Sigmoid colon (tissue), 7 donors: ENCODE data around the gene SRM. TPM values are rescaled to one million over a fixed set of nuclear protein-coding genes. Genes with fewer than 3 reads are reported as not detected.

ENCODE experiments used
- DNase-seq: peaks from one replicate; pipeline ENCODE4 v3.0.0-alpha.2; 2019
- H3K27ac ChIP-seq, 4 donors: fragments of 200-600 bp; sonication (generic); one replicate each; pipeline ENCODE4 v1.5.1; 2016 to 2019; ENCODE audit warnings: mild to moderate bottlenecking in 1 of 4
- H3K27me3 ChIP-seq, 3 donors: fragments of 200-600 bp; sonication (generic); one replicate each; pipeline ENCODE4 v1.5.1; 2019; ENCODE audit warnings: mild to moderate bottlenecking in 1 of 3
- H3K36me3 ChIP-seq, 4 donors: fragments of 200-600 bp; sonication (generic); one replicate each; pipeline ENCODE4 v1.5.1; 2016 to 2019
- H3K4me1 ChIP-seq, 4 donors: fragments of 200-600 bp; sonication (generic); one replicate each; pipeline ENCODE4 v1.5.1; 2017 to 2019
- H3K4me3 ChIP-seq, 4 donors: fragments of 200-600 bp; sonication (generic); one replicate each; pipeline ENCODE4 v1.5.1; 2017 to 2019; ENCODE audit warnings: mild to moderate bottlenecking in 2 of 4, moderate library complexity in 1 of 4
- H3K9me3 ChIP-seq, 4 donors: fragments of 200-600 bp in 3 of 4; sonication (generic) in 3 of 4; one replicate each; pipeline versions ENCODE4 v1.5.1 to v1.6.1; 2013 to 2019
- CTCF ChIP-seq, 4 experiments: fragments of 450-650 bp in 3 of 4; fragments of 200-600 bp in 1 of 4; IDR thresholded peaks; one replicate each; pipeline ENCODE4 v1.5.1; 2016 to 2019; ENCODE audit warnings: antibody characterized with exemption in 4 of 4, mild to moderate bottlenecking in 3 of 4, moderate library complexity in 2 of 4
- EP300 ChIP-seq, 4 donors: sonication (generic); formaldehyde crosslinking; IDR thresholded peaks; one replicate each; pipeline ENCODE4 v1.6.1; 2017; ENCODE audit warnings: antibody characterized with exemption in 4 of 4
- POLR2A ChIP-seq, 2 donors: fragments of 450-650 bp; IDR thresholded peaks; one replicate each; pipeline ENCODE4 v1.6.1; 2016; ENCODE audit warnings: antibody characterized with exemption in 2 of 2, mild to moderate bottlenecking in 2 of 2, moderate library complexity in 2 of 2
- POLR2AphosphoS5 ChIP-seq, 4 donors: sonication (generic); formaldehyde crosslinking; IDR thresholded peaks; one replicate each; pipeline ENCODE4 v1.6.1; 2017; ENCODE audit warnings: antibody characterized with exemption in 4 of 4
- WGBS, 2 donors: extraction: QIAGEN DNeasy Blood & Tissue Kit; methylation state at CpG; one replicate each; pipeline ENCODE4 v1.1.7; 2013; 5-methylcytosine and 5-hydroxymethylcytosine counted together
- intact Hi-C: fragments of 100-400 bp; cut with DNase I; formaldehyde crosslinking; loops from one replicate; pipeline ENCODE4 v1.15.1; 2023
- polyA plus RNA-seq, 3 donors: library from polyadenylated mRNA; stranded (reverse); fragments of 200-250 nt; gene quantifications; one replicate each; pipeline ENCODE4 v1.2.3, GENCODE V29; 2013
- total RNA-seq, 4 donors: library from RNA; depleted of rRNA; stranded (reverse); fragments of >200 nt; gene quantifications; one replicate each; pipeline ENCODE4 v1.1.0, GENCODE V29; 2016
- donor health status: healthy with polysubstance abuse.
- donor health status: Bipolar disorder and iron deficiency.
- donor health status: healthy.

The SRM gene
- total and polyA plus RNA-seq, 7 donors, result 17.8 to 77.1 (median 28.5) TPM

DNA sequence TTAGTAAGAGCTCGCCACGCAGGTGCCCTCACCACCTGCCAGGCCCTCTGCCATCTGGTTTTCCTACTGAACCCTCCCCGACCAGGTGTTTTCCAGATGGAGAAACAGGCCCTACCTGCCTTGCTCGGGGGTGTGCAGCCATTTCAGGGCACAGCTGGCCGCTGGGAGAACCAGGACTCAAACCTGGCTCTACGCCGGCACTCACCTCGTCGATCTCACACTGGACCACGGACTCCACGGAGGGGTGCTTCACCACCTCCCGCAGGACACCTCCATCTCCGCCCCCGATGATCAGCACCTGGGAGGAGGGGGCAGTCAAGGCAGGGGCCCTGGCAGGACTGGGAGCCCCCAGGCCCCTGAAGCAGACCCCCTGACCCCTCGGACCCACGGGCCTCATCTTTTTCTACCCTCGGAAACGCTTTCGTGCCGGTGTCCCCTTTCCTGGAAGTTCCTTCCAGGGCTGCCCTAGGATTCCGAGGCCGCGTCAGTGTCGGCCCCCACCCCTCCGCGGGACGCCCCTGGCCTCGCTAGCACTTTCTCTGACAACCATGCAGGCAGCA, 1.1 kb downstream of the SRM start:
- no peaks in the 10 kb centered on the region for H3K9me3 ChIP-seq
- intact Hi-C loops, result no loop called here
- peaks cover 0 to 27% (median 26%) of the 10 kb centered on the region in 4 donors for H3K4me1 ChIP-seq
- WGBS, 2 donors, result 28 to 61% methylated on average over 28 of the region's 28 CpGs
- peaks cover 0 to 1% (median 0%) of the 10 kb centered on the region in 3 donors for H3K27me3 ChIP-seq
- TF ChIP-seq POLR2A (IDR thresholded peaks at IDR 0.05), result no peak
- no peak for TF ChIP-seq EP300 (IDR thresholded peaks at IDR 0.05)
- no peak for TF ChIP-seq CTCF (IDR thresholded peaks at IDR 0.05)
- TF ChIP-seq POLR2AphosphoS5 (IDR thresholded peaks at IDR 0.05), result no peak
- DNase-seq, result no peak
- peaks cover 0 to 44% (median 7%) of the 10 kb centered on the region in 4 donors for H3K36me3 ChIP-seq
- peak overlapping the region in 2 of 4 donors; percentile 22 to 70 for H3K27ac ChIP-seq
- H3K4me3 ChIP-seq, result peak overlapping the region; percentile 83 to 100 (median 94)

DNA sequence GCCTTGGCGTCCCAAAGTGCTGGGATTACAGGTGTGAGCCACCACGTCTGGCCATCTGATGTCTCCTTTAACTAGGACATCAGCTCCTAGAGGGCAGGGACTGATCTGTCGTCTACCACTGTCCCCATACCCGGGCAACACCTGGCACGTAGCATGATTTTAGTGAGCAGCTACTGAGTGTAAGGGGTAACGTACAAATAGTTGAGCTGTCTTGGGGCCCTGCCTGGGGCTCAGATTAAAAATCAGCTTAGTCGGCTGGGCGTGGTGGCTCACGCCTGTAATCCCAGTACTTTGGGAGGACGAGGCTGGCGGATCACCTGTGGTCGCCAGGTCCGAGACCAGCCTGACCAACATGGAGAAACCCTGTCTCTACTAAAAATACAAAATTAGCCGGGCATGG, 1.8 kb downstream of the SRM start:
- Histone ChIP-seq H3K27me3 (peaks cover 0 to 8% (median 0%) of the 10 kb centered on the region in 3 donors), H3K4me3 (no peak overlapping the region), H3K36me3 (peaks cover 0 to 37% (median 7%) of the 10 kb centered on the region in 4 donors), H3K27ac (no peak overlapping the region), H3K9me3 (no peaks in the 10 kb centered on the region), H3K4me1 (peaks cover 0 to 29% (median 26%) of the 10 kb centered on the region in 4 donors)
- DNase-seq, result no peak
- intact Hi-C loops, result no loop called here
- whole genome bisulfite sequencing, 2 donors, result 93 to 96% methylated on average over 14 of the region's 14 CpGs
- TF ChIP-seq CTCF (IDR thresholded peaks at IDR 0.05) (no peak), POLR2AphosphoS5 (IDR thresholded peaks at IDR 0.05) (no peak), POLR2A (IDR thresholded peaks at IDR 0.05) (no peak), EP300 (IDR thresholded peaks at IDR 0.05) (no peak)

- intact Hi-C loops, result no loop called here
- no peak for TF ChIP-seq EP300 (IDR thresholded peaks at IDR 0.05)
- no peak for TF ChIP-seq CTCF (IDR thresholded peaks at IDR 0.05)
- TF ChIP-seq POLR2AphosphoS5 (IDR thresholded peaks at IDR 0.05), result no peak
- no peak for TF ChIP-seq POLR2A (IDR thresholded peaks at IDR 0.05)
- no peak for DNase-seq
These were observed 2.3 kb downstream of the SRM start for GRCh38 chr1:11057477-11057876.

GRCh38 chr1:11056504-11056903, 3.3 kb downstream of the SRM start:
- H3K36me3 ChIP-seq, result peaks cover 0 to 36% (median 7%) of the 10 kb centered on the region in 4 donors
- H3K9me3 ChIP-seq, result no peaks in the 10 kb centered on the region
- no peak overlapping the region for H3K27ac ChIP-seq
- 92 to 96% methylated on average over 7 of the region's 7 CpGs for WGBS, 2 donors
- DNase-seq, result no peak
- no peak for TF ChIP-seq CTCF (IDR thresholded peaks at IDR 0.05)
- TF ChIP-seq POLR2A (IDR thresholded peaks at IDR 0.05), result no peak
- peaks cover 0 to 30% (median 23%) of the 10 kb centered on the region in 4 donors for H3K4me1 ChIP-seq
- intact Hi-C loops, result no loop called here
- H3K4me3 ChIP-seq, result no peak overlapping the region
- H3K27me3 ChIP-seq, result peaks cover 0 to 13% (median 0%) of the 10 kb centered on the region in 3 donors

More at GRCh38 chr1:11057477-11057876, 2.3 kb downstream of the SRM start:
- 88 to 92% methylated on average over 8 of the region's 8 CpGs for WGBS, 2 donors
- no peaks in the 10 kb centered on the region for H3K9me3 ChIP-seq
- peaks cover 0 to 32% (median 26%) of the 10 kb centered on the region in 4 donors for H3K4me1 ChIP-seq
- no peak overlapping the region for H3K27ac ChIP-seq
- H3K4me3 ChIP-seq, result no peak overlapping the region
- peaks cover 0 to 13% (median 0%) of the 10 kb centered on the region in 3 donors for H3K27me3 ChIP-seq
- H3K36me3 ChIP-seq, result peaks cover 0 to 36% (median 7%) of the 10 kb centered on the region in 4 donors
